ENCODE results near the gene PRKCSH. TPM values are rescaled to one million over a fixed set of nuclear protein-coding genes. Genes with fewer than 3 reads are reported as not detected.
"Not testable (repeated sequence)": the region's sequence is repeated elsewhere in the genome, so short reads cannot be mapped to it uniquely, and the experiment has no call there.

Gene PRKCSH
- total RNA-seq, 1 experiment from 2014 or later, result 164 TPM

- H3K4me3 ChIP-seq, result not testable (repeated sequence)
These were observed 32.9 kb downstream of the PRKCSH start for GRCh38 chr19:11468266-11468845.

GRCh38 chr19:11473725-11474124 is 38.3 kb downstream of the PRKCSH start:
- Histone ChIP-seq H3K27ac (no peak overlapping the region), H3K4me3 (no peak overlapping the region), H3K4me1 (no peaks in the 10 kb centered on the region), H3K36me3 (no peaks in the 10 kb centered on the region), H3K27me3 (no peaks in the 10 kb centered on the region), H3K9me3 (replicated peaks) (no peaks in the 10 kb centered on the region)
- DNase-seq, result no peak

More at GRCh38 chr19:11468266-11468845, 32.9 kb downstream of the PRKCSH start:
- H3K27ac ChIP-seq; H3K4me1 ChIP-seq; H3K27me3 ChIP-seq; H3K36me3 ChIP-seq; DNase-seq; H3K9me3 ChIP-seq (replicated peaks): not testable (repeated sequence)

- not testable (repeated sequence) for H3K4me1 ChIP-seq; DNase-seq; H3K4me3 ChIP-seq; H3K9me3 ChIP-seq (replicated peaks); H3K27ac ChIP-seq; H3K27me3 ChIP-seq; H3K36me3 ChIP-seq
These were observed 39.9 kb downstream of the PRKCSH start for GRCh38 chr19:11475343-11475742.

GRCh38 chr19:11475861-11476260 is 40.4 kb downstream of the PRKCSH start:
- Histone ChIP-seq H3K27me3 (no peaks in the 10 kb centered on the region), H3K4me3 (no peak overlapping the region), H3K36me3 (no peaks in the 10 kb centered on the region), H3K27ac (no peak overlapping the region), H3K9me3 (replicated peaks) (no peaks in the 10 kb centered on the region), H3K4me1 (no peaks in the 10 kb centered on the region)
- no peak for DNase-seq

- no peaks in the 10 kb centered on the region for H3K36me3 ChIP-seq
- no peaks in the 10 kb centered on the region for H3K9me3 ChIP-seq (replicated peaks)
- H3K27me3 ChIP-seq, result no peaks in the 10 kb centered on the region
- DNase-seq, result no peak
- no peak overlapping the region for H3K27ac ChIP-seq
- H3K4me1 ChIP-seq, result no peaks in the 10 kb centered on the region
- H3K4me3 ChIP-seq, result no peak overlapping the region
These were observed 43.0 kb downstream of the PRKCSH start for GRCh38 chr19:11478167-11479089.

- Histone ChIP-seq H3K9me3 (replicated peaks) (no peaks in the 10 kb centered on the region), H3K4me1 (no peaks in the 10 kb centered on the region), H3K27ac (no peak overlapping the region), H3K4me3 (no peak overlapping the region), H3K27me3 (no peaks in the 10 kb centered on the region), H3K36me3 (no peaks in the 10 kb centered on the region)
- DNase-seq, result no peak
These were observed 43.9 kb downstream of the PRKCSH start for GRCh38 chr19:11479090-11479897.

- H3K27me3 ChIP-seq, result no peaks in the 10 kb centered on the region
- H3K27ac ChIP-seq, result no peak overlapping the region
These were observed 44.7 kb downstream of the PRKCSH start for GRCh38 chr19:11479898-11480714.

GRCh38 chr19:11480715-11481533 is 45.5 kb downstream of the PRKCSH start, which contains the start of gene ELAVL3:
ELAVL3 (minus strand) TSS chr19:11481046; CDS start chr19:11480608, 438 bp downstream.
- Histone ChIP-seq H3K27ac (no peak within 1 kb of the TSS), H3K36me3 (no peaks in the 10 kb centered on the region), H3K4me1 (no peaks in the 10 kb centered on the region), H3K9me3 (replicated peaks) (no peaks in the 10 kb centered on the region), H3K27me3 (no peaks in the 10 kb centered on the region), H3K4me3 (no peak within 1 kb of the TSS)
- DNase-seq, result no peak

More at GRCh38 chr19:11479898-11480714, 44.7 kb downstream of the PRKCSH start:
- Histone ChIP-seq H3K9me3 (replicated peaks) (no peaks in the 10 kb centered on the region), H3K4me1 (no peaks in the 10 kb centered on the region), H3K4me3 (no peak overlapping the region), H3K36me3 (no peaks in the 10 kb centered on the region)
- DNase-seq, result no peak

GRCh38 chr19:11481534-11482383 is 46.3 kb downstream of the PRKCSH start:
- no peaks in the 10 kb centered on the region for H3K27me3 ChIP-seq

GRCh38 chr19:11482384-11483050 is 47.1 kb downstream of the PRKCSH start:
- no peak overlapping the region for H3K27ac ChIP-seq
- no peak for DNase-seq
- no peak overlapping the region for H3K4me3 ChIP-seq
- H3K27me3 ChIP-seq, result no peaks in the 10 kb centered on the region
- no peaks in the 10 kb centered on the region for H3K36me3 ChIP-seq
- H3K4me1 ChIP-seq, result no peaks in the 10 kb centered on the region
- H3K9me3 ChIP-seq (replicated peaks), result no peaks in the 10 kb centered on the region

More at GRCh38 chr19:11481534-11482383, 46.3 kb downstream of the PRKCSH start:
- H3K4me1 ChIP-seq, result no peaks in the 10 kb centered on the region
- H3K27ac ChIP-seq, result no peak overlapping the region
- H3K9me3 ChIP-seq (replicated peaks), result no peaks in the 10 kb centered on the region
- H3K36me3 ChIP-seq, result no peaks in the 10 kb centered on the region
- no peak for DNase-seq
- no peak overlapping the region for H3K4me3 ChIP-seq

GRCh38 chr19:11483366-11484111 is 48.1 kb downstream of the PRKCSH start:
- Histone ChIP-seq H3K4me3 (no peak overlapping the region), H3K4me1 (no peaks in the 10 kb centered on the region), H3K9me3 (replicated peaks) (no peaks in the 10 kb centered on the region), H3K36me3 (no peaks in the 10 kb centered on the region), H3K27ac (no peak overlapping the region), H3K27me3 (no peaks in the 10 kb centered on the region)
- DNase-seq, result no peak

Data from SJCRH30 (cell line).